Measurements from ENCODE around the gene FAM193B.
"Not testable (repeated sequence)": the region's sequence is repeated elsewhere in the genome, so short reads cannot be mapped to it uniquely, and the experiment has no call there.

FAM193B gene

GRCh38 chr5:177578316-177578715 lies 24.0 kb upstream of the FAM193B start:
- in situ Hi-C loops (cut with HindIII; ENCODE audit: low sequenced_read_pairs) = no loop called here

- in situ Hi-C loops (cut with HindIII; ENCODE audit: low sequenced_read_pairs) = no loop called here
Measured at GRCh38 chr5:177576169-177576568, 21.8 kb upstream of the FAM193B start.

- in situ Hi-C loops (cut with HindIII; ENCODE audit: low sequenced_read_pairs) = no loop called here
Measured at GRCh38 chr5:177575488-177575887, 21.1 kb upstream of the FAM193B start.

- in situ Hi-C loops (cut with HindIII; ENCODE audit: low sequenced_read_pairs) = no loop called here
Measured at GRCh38 chr5:177569894-177570293, 15.5 kb upstream of the FAM193B start.

DNA sequence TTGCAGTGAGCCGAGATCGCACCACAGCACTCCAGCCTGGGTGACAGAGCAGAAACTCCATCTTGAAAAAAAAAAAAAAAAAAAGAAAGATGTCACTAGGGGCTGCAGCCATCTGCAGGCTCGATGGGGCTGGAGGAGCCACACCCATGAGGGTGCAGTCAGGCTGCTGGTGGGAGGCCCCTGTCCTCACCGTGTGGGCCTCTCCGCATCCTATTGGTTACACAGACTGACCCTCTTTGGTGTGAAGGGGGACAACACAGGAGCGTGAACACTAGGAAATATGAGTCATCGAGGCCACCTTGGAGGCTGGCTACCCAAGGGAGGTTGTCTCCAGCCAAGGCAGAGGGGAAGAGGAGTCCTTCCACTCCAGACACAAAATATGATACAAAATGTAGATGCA lies 14.0 kb upstream of the FAM193B start:
- in situ Hi-C loops (cut with HindIII; ENCODE audit: low sequenced_read_pairs) = no loop called here

GRCh38 chr5:177565046-177565445 lies 10.7 kb upstream of the FAM193B start:
- in situ Hi-C loops (cut with HindIII; ENCODE audit: low sequenced_read_pairs) = no loop called here

DNA sequence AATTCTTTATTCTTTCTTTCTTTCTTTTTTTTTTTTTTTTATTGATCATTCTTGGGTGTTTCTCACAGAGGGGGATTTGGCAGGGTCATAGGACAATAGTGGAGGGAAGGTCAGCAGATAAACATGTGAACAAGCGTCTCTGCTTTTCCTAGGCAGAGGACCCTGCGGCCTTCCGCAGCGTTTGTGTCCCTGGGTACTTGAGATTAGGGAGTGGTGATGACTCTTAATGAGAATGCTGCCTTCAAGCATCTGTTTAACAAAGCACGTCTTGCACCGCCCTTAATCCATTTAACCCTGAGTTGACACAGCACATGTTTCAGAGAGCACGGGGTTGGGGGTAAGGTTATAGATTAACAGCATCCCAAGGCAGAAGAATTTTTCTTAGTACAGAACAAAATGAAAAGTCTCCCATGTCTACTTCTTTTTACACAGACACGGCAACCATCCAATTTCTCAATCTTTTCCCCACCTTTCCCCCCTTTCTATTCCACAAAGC lies 5.1 kb upstream of the FAM193B start:
- in situ Hi-C loops (cut with HindIII; ENCODE audit: low sequenced_read_pairs) = not testable (repeated sequence)

DNA sequence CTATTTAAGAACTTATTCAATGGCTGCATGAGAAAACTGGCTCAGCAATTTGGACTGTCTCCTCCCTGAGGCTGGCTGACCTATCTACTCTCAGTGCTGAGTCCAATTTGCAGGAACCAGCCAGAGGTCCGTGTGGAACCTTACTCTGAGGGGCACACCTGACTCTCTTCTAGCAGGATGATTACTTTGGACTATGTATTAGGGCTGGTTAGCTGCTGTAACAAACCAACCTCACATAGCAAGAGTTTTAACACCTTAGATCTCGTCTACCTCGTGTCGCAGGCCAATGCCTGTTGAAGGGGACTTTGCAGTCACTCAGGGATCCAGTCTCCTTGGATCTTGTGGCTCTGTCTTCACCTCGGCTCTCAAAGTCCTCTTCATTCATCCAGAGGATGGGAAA lies 3.4 kb upstream of the FAM193B start:
- in situ Hi-C loops (cut with HindIII; ENCODE audit: low sequenced_read_pairs) = no loop called here

GRCh38 chr5:177557041-177557647 lies 2.8 kb upstream of the FAM193B start:
- in situ Hi-C loops (cut with HindIII; ENCODE audit: low sequenced_read_pairs) = no loop called here

DNA sequence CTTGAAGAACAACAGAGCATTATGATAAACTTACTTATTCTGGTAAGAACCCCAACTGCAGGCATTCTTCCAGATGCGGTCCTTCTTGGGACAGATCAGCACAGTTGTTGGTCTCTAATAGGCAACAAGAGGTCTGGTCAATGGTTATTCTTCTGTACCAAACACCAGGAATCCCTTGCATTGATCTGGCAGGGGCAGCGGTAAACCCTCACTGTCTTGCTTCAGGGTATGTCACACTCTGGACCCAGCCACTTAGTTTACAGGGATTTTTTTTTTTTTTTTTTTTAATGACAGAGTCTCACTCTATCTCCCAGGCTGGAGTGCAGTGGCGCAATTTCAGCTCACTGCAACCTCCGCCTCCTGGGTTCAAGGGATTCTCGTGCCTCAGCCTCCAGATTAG lies 1.3 kb upstream of the FAM193B start:
- in situ Hi-C loops (cut with HindIII; ENCODE audit: low sequenced_read_pairs) = no loop called here

- in situ Hi-C loops (cut with HindIII; ENCODE audit: low sequenced_read_pairs) = no loop called here
Measured at GRCh38 chr5:177555228-177555627, 865 bp upstream of the FAM193B start.

- in situ Hi-C loops (cut with HindIII; ENCODE audit: low sequenced_read_pairs) = no loop called here
Measured at GRCh38 chr5:177553671-177554429, 513 bp downstream of the FAM193B start.

DNA sequence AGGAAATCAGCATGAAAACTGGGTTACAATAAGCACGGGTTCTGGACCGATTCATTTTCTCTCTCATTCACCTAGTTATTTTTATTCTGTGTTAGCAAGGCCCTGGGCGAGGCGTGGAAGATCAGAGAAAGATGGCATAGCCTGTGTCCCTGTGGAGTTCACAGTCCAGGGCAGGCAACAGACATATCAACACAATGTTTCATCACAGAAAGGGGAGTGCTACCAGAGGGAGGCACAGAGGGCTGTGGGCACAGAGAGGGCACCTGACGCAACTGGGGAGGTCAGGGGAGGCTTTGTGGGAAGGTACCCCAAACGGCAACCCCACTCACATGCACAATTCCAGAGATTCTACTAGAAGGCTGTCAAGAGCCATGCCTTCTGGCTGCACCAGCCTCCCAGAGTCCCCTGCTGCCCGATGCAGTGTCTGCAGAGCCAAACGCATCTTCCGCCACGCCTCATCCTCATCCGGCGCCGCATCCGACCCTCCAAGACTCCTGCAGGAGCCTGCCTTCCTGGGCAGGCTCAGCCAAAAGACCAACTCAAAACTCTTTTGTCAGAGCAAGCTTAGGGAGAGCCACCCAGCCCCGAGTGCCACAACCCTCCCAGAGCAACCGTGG lies 1.4 kb downstream of the FAM193B start:
- in situ Hi-C loops (cut with HindIII; ENCODE audit: low sequenced_read_pairs) = no loop called here

DNA sequence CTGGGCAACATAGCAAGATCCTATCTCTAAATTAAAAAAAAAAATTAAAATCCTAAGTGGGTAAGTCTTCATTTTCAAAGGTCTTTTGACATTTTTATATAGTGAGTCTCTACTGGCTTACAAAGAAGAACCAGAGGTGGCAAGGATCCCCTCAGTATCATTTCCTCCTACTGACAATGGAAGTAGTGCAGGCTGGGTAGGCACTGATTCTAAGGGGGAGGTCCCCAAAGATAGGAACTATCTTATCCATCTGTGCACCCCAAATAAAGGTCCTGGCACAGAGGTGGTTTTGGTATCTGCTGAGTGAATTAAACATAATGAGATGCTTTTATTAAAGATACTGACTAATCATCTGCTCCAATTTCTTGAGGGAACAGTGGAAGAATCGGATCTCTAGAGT lies 4.2 kb downstream of the FAM193B start:
- in situ Hi-C loops (cut with HindIII; ENCODE audit: low sequenced_read_pairs) = no loop called here

- in situ Hi-C loops (cut with HindIII; ENCODE audit: low sequenced_read_pairs) = no loop called here
Measured at GRCh38 chr5:177548495-177548894, 5.9 kb downstream of the FAM193B start.

DNA sequence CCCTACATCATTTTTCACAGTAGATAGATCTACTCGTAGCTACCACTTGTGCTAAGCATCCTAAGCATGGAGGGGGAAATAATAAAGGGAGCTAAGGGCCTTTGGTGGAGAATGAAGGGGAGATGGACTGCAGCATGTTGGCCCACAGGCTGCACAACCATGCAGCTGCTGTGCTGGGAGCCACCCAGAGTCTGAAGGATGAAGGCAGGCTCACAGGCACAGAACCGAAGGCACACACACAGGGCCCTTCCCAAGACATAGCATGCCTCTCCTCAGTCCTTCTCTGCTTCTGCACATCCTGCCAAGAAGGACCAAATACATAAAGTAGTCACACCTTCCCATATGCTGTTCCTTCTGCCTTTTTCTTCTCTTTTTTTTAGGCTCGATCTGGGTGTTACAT lies 6.6 kb downstream of the FAM193B start:
- in situ Hi-C loops (cut with HindIII; ENCODE audit: low sequenced_read_pairs) = no loop called here

DNA sequence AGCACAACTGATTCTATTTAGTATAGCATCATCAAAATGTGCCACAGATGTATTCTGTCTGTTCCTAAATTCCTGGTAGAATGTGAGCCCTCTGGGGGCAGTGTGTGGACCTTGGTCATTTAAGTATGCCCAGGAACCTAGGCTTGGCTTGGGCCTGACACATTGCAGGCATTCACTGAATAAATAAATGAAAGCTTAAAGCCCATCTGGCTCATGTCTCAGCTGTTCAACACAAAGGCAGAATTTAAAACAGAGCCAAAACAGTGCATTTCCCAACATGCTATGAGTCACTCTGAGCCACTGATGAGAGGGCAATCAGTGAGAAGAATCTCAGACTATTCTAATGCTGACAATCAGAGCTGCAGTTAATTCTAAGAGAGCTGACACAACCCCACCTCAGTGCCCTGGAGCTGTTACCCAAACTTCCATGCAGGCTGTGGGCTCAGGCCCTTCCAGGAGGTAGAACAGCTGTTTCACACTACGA lies 8.1 kb downstream of the FAM193B start:
- in situ Hi-C loops (cut with HindIII; ENCODE audit: low sequenced_read_pairs) = no loop called here

GRCh38 chr5:177545487-177546257 lies 8.7 kb downstream of the FAM193B start:
- in situ Hi-C loops (cut with HindIII; ENCODE audit: low sequenced_read_pairs) = no loop called here

GRCh38 chr5:177542816-177543465 lies 11.4 kb downstream of the FAM193B start:
- in situ Hi-C loops (cut with HindIII; ENCODE audit: low sequenced_read_pairs) = no loop called here

DNA sequence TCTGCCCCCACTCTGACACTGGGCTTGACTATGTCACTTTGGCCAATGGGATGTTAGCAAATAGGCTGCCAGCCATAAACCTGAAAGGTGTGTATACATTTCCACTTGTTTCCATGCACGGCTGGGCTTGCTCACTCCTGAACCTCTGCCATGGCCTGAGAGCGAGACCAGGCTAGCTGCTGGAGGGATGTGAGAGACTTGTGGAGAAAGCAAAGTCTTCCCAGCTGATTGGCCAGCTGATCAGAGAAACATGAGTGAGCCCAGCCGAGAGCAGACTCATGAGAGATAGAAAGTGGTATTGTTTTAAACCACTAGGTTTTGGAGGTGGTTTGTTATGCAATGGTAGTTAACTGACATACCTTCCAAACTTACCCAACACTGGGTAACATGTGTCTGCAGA lies 13.9 kb downstream of the FAM193B start:
- in situ Hi-C loops (cut with HindIII; ENCODE audit: low sequenced_read_pairs) = no loop called here

- in situ Hi-C loops (cut with HindIII; ENCODE audit: low sequenced_read_pairs) = no loop called here
Measured at GRCh38 chr5:177539411-177539810, 15.0 kb downstream of the FAM193B start.
